Neural cell (in vitro differentiated cells): ENCODE results near the gene PRKAG2. TPM values are rescaled to one million over a fixed set of nuclear protein-coding genes. Genes with fewer than 3 reads are reported as not detected.

ENCODE experiments used
- H2AFZ ChIP-seq: fragments of 200-600, 300-800 bp; sonication (generic), shearing (Covaris generic); 2 replicates; pipeline ENCODE4 v1.6.0; 2014; ENCODE audit warnings: low read depth, mild to moderate bottlenecking, antibody characterized with exemption, low read length, moderate library complexity
- H3F3A ChIP-seq: fragments of 200-600 bp; shearing (Covaris generic); 2 replicates; pipeline ENCODE4 v1.6.1; 2016; ENCODE audit warnings: mild to moderate bottlenecking, moderate library complexity, mixed read lengths, antibody characterized with exemption, low read length; ENCODE audit not compliant: insufficient read depth, poor library complexity, severe bottlenecking
- H3K27ac ChIP-seq: fragments of 200-600, 300-800 bp; sonication (generic), shearing (Covaris generic); 2 replicates; pipeline ENCODE4 v1.5.1; 2014; ENCODE audit warnings: mild to moderate bottlenecking, low read length, moderate library complexity
- H3K27me3 ChIP-seq: fragments of 300-800, 200-600 bp; sonication (generic), shearing (Covaris generic); 2 replicates; pipeline ENCODE4 v1.6.0; 2014; ENCODE audit warnings: mild to moderate bottlenecking, low read depth, low read length, moderate library complexity; ENCODE audit not compliant: insufficient read depth
- H3K36me3 ChIP-seq: fragments of 300-800, 200-600 bp; sonication (generic), shearing (Covaris generic); 2 replicates; pipeline ENCODE4 v1.5.1; 2014; ENCODE audit warnings: mild to moderate bottlenecking, antibody characterized with exemption, low read length, moderate library complexity; ENCODE audit not compliant: insufficient read depth
- H3K4me2 ChIP-seq: fragments of 300-800, 200-600 bp; sonication (generic), shearing (Covaris generic); 2 replicates; pipeline ENCODE4 v1.6.0; 2014; ENCODE audit warnings: mild to moderate bottlenecking, low read length
- H3K4me3 ChIP-seq: fragments of 300-800, 200-600 bp; sonication (generic), shearing (Covaris generic); 2 replicates; pipeline ENCODE4 v1.5.1; 2014; ENCODE audit warnings: mild to moderate bottlenecking, low read length, moderate library complexity
- H3K79me2 ChIP-seq: fragments of 200-600 bp; shearing (Covaris generic); replicated peaks from 2 replicates; pipeline ENCODE4 v1.6.0; 2014; ENCODE audit warnings: mild to moderate bottlenecking, low read length, moderate library complexity; ENCODE audit not compliant: insufficient read depth
- H3K9ac ChIP-seq: fragments of 300-800, 200-600 bp; sonication (generic), shearing (Covaris generic); 2 replicates; pipeline ENCODE4 v1.6.1; 2016; ENCODE audit warnings: mild to moderate bottlenecking, low read length, mixed read lengths
- H3K9me2 ChIP-seq: fragments of 200-600 bp; shearing (Covaris generic); 2 replicates; pipeline ENCODE4 v1.6.1; 2016; ENCODE audit warnings: mild to moderate bottlenecking, low read length, mixed read lengths; ENCODE audit not compliant: insufficient read depth
- H3K9me3 ChIP-seq: fragments of 200-600, 300-800 bp; sonication (generic), shearing (Covaris generic); 2 replicates; pipeline ENCODE4 v1.6.1; 2016; ENCODE audit warnings: mild to moderate bottlenecking, mixed run types, low read length, moderate library complexity, mixed read lengths
- H4K20me1 ChIP-seq: fragments of 200-600 bp; shearing (Covaris generic); 2 replicates; pipeline ENCODE4 v1.6.1; 2016; ENCODE audit warnings: mild to moderate bottlenecking, mixed run types; ENCODE audit not compliant: insufficient read depth
- EP300 ChIP-seq: fragments of 450-650 bp; conservative IDR thresholded peaks from 2 replicates; pipeline ENCODE4 v1.6.1; 2014; ENCODE audit warnings: antibody characterized with exemption, mild to moderate bottlenecking, moderate library complexity; ENCODE audit not compliant: poor library complexity, severe bottlenecking
- EZH2 ChIP-seq: fragments of 200-600, 300-800 bp; shearing (Covaris generic), sonication (generic); IDR thresholded peaks from 2 replicates; pipeline ENCODE4 v1.6.1; 2014; ENCODE audit warnings: antibody characterized with exemption, low read length, borderline replicate concordance, mild to moderate bottlenecking; ENCODE audit not compliant: insufficient read depth, poor library complexity, severe bottlenecking
- MXI1 ChIP-seq: fragments of 450-650 bp; conservative IDR thresholded peaks from 2 replicates; pipeline ENCODE4 v1.6.1; 2014; ENCODE audit warnings: antibody characterized with exemption, mild to moderate bottlenecking; ENCODE audit not compliant: poor library complexity, severe bottlenecking
- POLR2AphosphoS5 ChIP-seq: IDR thresholded peaks from 2 replicates; pipeline ENCODE4 v1.6.1; 2012
- RAD21 ChIP-seq: fragments of 450-650 bp; conservative IDR thresholded peaks from 2 replicates; pipeline ENCODE4 v1.6.1; 2014; ENCODE audit warnings: antibody characterized with exemption, mild to moderate bottlenecking, moderate library complexity
- SMC3 ChIP-seq: fragments of 450-650 bp; conservative IDR thresholded peaks from 2 replicates; pipeline ENCODE4 v1.6.1; 2014; ENCODE audit warnings: antibody characterized with exemption, mild to moderate bottlenecking, moderate library complexity; ENCODE audit not compliant: poor library complexity
- TAF1 ChIP-seq: IDR thresholded peaks from 2 replicates; pipeline ENCODE4 v1.6.1; 2012; ENCODE audit warnings: low read depth
- polyA plus RNA-seq: library from polyadenylated mRNA; depleted of rRNA; stranded (reverse); fragments of >200 nt; gene quantifications from 2 replicates; pipeline ENCODE4 v1.2.3, GENCODE V29; 2014
- TF ChIP-seq, protein P1 (sequence below): fragments of 450-650 bp; IDR thresholded peaks from 2 replicates; pipeline ENCODE4 v1.5.1; 2014; ENCODE audit warnings: antibody characterized with exemption, mild to moderate bottlenecking, moderate library complexity; ENCODE audit not compliant: poor library complexity, severe bottlenecking
- TF ChIP-seq, protein P2 (sequence below): IDR thresholded peaks from 2 replicates; pipeline ENCODE4 v1.6.1; 2012; ENCODE audit warnings: borderline replicate concordance

Gene PRKAG2
- polyA plus RNA-seq, 1 donor from 2014 or later, result 22.9 TPM

DNA sequence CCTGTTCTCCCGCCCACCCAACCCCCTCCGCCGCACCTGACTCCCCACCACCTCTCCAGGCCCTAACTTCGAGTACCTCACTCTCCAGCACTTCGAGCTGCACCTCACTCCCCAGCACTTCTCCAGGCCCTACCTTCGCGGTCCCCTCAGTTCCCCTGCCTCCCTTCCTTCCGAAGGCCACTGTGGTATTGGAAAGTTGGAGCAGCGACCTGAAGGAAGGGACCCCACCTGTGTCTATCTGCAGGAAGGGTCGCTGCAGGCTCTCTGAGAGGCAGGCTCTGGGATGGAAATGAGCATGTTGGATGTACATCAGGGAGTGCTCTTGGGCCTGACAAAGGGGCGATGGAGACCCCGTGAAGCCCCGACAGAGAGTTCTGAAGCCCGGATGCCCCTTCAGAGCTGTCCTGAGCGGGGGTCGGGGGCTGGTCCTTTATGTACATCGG, 122.2 kb downstream of the PRKAG2 start:
- Histone ChIP-seq H4K20me1 (no peaks in the 10 kb centered on the region), H2AFZ (no peak overlapping the region), H3K4me2 (no peak overlapping the region), H3K9ac (no peak overlapping the region), H3K4me3 (no peak overlapping the region), H3K9me2 (no peaks in the 10 kb centered on the region), H3K36me3 (no peaks in the 10 kb centered on the region), H3F3A (no peaks in the 10 kb centered on the region), H3K9me3 (no peaks in the 10 kb centered on the region), H3K79me2 (no peaks in the 10 kb centered on the region), H3K27me3 (no peaks in the 10 kb centered on the region), H3K27ac (no peak overlapping the region)
- no peak for TF ChIP-seq SMC3

DNA sequence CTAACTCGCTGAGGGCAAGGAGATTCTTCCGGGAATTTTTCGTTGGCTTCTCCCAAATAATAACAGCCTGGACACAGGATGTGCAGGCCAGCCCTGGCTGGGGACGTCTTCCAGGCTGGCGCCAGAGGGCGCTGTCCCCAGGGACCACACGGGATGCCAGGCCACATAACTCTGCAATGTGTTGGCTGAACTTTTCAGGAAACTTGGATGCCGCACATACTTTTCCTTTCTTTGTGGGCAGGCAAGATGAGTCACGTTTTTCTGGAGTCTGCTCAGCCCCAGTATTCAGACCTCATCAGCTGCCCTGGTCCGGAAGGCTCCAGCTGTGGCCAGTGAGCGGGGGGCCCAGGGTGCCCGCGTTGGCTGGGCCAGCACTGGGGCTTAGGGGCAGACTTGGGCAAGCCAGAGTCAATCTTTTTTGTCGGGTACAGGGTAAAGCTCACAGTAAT, 122.7 kb downstream of the PRKAG2 start:
- Histone ChIP-seq H3K27me3 (no peaks in the 10 kb centered on the region), H3K79me2 (no peaks in the 10 kb centered on the region), H3K36me3 (no peaks in the 10 kb centered on the region), H3K9me3 (no peaks in the 10 kb centered on the region), H3F3A (no peaks in the 10 kb centered on the region), H3K4me3 (no peak overlapping the region), H3K27ac (no peak overlapping the region), H3K4me2 (no peak overlapping the region), H2AFZ (no peak overlapping the region), H3K9ac (no peak overlapping the region), H3K9me2 (no peaks in the 10 kb centered on the region), H4K20me1 (no peaks in the 10 kb centered on the region)
- TF ChIP-seq, protein P1, sequence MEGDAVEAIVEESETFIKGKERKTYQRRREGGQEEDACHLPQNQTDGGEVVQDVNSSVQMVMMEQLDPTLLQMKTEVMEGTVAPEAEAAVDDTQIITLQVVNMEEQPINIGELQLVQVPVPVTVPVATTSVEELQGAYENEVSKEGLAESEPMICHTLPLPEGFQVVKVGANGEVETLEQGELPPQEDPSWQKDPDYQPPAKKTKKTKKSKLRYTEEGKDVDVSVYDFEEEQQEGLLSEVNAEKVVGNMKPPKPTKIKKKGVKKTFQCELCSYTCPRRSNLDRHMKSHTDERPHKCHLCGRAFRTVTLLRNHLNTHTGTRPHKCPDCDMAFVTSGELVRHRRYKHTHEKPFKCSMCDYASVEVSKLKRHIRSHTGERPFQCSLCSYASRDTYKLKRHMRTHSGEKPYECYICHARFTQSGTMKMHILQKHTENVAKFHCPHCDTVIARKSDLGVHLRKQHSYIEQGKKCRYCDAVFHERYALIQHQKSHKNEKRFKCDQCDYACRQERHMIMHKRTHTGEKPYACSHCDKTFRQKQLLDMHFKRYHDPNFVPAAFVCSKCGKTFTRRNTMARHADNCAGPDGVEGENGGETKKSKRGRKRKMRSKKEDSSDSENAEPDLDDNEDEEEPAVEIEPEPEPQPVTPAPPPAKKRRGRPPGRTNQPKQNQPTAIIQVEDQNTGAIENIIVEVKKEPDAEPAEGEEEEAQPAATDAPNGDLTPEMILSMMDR, result peak; percentile 43
- peak; percentile 28 for TF ChIP-seq SMC3
- TF ChIP-seq, protein P2, sequence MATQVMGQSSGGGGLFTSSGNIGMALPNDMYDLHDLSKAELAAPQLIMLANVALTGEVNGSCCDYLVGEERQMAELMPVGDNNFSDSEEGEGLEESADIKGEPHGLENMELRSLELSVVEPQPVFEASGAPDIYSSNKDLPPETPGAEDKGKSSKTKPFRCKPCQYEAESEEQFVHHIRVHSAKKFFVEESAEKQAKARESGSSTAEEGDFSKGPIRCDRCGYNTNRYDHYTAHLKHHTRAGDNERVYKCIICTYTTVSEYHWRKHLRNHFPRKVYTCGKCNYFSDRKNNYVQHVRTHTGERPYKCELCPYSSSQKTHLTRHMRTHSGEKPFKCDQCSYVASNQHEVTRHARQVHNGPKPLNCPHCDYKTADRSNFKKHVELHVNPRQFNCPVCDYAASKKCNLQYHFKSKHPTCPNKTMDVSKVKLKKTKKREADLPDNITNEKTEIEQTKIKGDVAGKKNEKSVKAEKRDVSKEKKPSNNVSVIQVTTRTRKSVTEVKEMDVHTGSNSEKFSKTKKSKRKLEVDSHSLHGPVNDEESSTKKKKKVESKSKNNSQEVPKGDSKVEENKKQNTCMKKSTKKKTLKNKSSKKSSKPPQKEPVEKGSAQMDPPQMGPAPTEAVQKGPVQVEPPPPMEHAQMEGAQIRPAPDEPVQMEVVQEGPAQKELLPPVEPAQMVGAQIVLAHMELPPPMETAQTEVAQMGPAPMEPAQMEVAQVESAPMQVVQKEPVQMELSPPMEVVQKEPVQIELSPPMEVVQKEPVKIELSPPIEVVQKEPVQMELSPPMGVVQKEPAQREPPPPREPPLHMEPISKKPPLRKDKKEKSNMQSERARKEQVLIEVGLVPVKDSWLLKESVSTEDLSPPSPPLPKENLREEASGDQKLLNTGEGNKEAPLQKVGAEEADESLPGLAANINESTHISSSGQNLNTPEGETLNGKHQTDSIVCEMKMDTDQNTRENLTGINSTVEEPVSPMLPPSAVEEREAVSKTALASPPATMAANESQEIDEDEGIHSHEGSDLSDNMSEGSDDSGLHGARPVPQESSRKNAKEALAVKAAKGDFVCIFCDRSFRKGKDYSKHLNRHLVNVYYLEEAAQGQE, result no peak
- no peak for TF ChIP-seq POLR2AphosphoS5
- TF ChIP-seq RAD21, result no peak
- TF ChIP-seq MXI1, result no peak

DNA sequence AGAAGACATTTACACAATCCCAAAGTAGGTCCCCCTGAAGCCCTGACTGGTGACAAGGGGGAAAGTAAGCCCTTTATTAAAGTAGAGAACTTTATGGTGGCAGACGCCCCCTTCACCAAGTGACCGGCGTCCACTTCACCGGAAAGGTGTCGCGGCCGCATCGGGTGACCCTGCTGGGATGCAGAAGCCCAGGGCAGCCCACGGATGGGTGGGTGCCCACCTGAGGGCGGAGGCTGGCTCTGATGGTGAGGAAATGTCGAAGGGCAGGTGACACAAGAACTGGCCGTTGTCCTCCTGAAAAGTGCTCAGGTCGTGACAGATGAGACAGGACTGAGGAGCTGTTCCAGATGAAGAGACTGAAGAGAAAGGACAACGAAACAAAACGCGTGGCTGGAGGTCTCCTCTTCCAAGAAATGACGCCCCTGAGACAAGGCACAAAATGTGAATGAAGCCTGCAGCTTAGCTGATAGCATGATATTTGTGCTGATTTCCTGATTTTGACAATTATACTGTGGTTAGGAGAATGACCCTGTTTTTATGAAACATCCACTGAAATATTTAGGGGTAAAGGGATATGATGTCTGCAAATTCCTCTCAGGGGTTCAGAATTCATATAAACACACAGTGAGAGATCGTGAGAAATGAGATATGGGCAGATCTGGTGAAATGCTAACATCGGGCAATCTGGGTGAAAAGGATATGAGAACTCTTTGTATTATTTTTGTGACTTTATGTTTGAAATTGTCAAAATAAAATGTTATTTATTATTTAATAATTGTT, 123.9 kb downstream of the PRKAG2 start:
- Histone ChIP-seq H2AFZ (no peak overlapping the region), H3K27ac (no peak overlapping the region), H3K4me2 (no peak overlapping the region), H3K9me2 (no peaks in the 10 kb centered on the region), H3F3A (no peaks in the 10 kb centered on the region), H3K27me3 (no peaks in the 10 kb centered on the region), H3K9ac (no peak overlapping the region), H3K36me3 (no peaks in the 10 kb centered on the region), H4K20me1 (no peaks in the 10 kb centered on the region), H3K9me3 (no peaks in the 10 kb centered on the region), H3K79me2 (no peaks in the 10 kb centered on the region), H3K4me3 (no peak overlapping the region)
- no peak for TF ChIP-seq SMC3
- TF ChIP-seq TAF1, result no peak
- no peak for TF ChIP-seq RAD21
- TF ChIP-seq MXI1, result no peak
- TF ChIP-seq EZH2, result no peak
- no peak for TF ChIP-seq EP300
- TF ChIP-seq, protein P1, result no peak
- TF ChIP-seq, protein P2, result no peak
- TF ChIP-seq POLR2AphosphoS5, result no peak
